Keratinocyte (primary cell): ENCODE data around the gene GTF3C5. TPM values are rescaled to one million over a fixed set of nuclear protein-coding genes. Genes with fewer than 3 reads are reported as not detected.

Experiments
- DNase-seq: peaks from one replicate; pipeline ENCODE4 v3.0.0-alpha.2; 2011; ENCODE audit warnings: low read depth, missing footprints, low spot score
- FAIRE-seq: peaks from 2 replicates; lab custom pipeline; 2011; peaks lifted over from hg19 to GRCh38; lab: Jason Lieb, UNC
- H2AFZ ChIP-seq: 2 replicates; pipeline ENCODE4 v1.6.0; 2012; ENCODE audit warnings: low read length, control low read depth, inconsistent platforms; ENCODE audit not compliant: control insufficient read depth
- H3K27ac ChIP-seq: 2 replicates; pipeline ENCODE4 v1.5.1; 2011; ENCODE audit warnings: low read length; ENCODE audit not compliant: control insufficient read depth, insufficient read depth
- H3K27me3 ChIP-seq: 3 replicates; pipeline ENCODE4 v1.6.0; 2011; ENCODE audit warnings: low read length; ENCODE audit not compliant: control insufficient read depth, insufficient read depth; ENCODE audit errors: extremely low read depth
- H3K36me3 ChIP-seq, 2 experiments: 2 replicates in 1 of 2; 3 replicates in 1 of 2; pipeline ENCODE4 v1.5.1; 2011; ENCODE audit warnings: low read length in 2 of 2, mild to moderate bottlenecking in 1 of 2; ENCODE audit not compliant: control insufficient read depth in 2 of 2, insufficient read depth in 2 of 2; ENCODE audit errors: extremely low read depth in 1 of 2
- H3K4me1 ChIP-seq: 3 replicates; pipeline ENCODE4 v1.5.1; 2011; ENCODE audit warnings: low read length; ENCODE audit not compliant: control insufficient read depth, insufficient read depth; ENCODE audit errors: extremely low read depth
- H3K4me2 ChIP-seq: 3 replicates; pipeline ENCODE4 v1.6.0; 2011; ENCODE audit warnings: low read depth, low read length; ENCODE audit not compliant: control insufficient read depth, insufficient read depth; ENCODE audit errors: extremely low read depth
- H3K4me3 ChIP-seq, 3 experiments: fragments of 200-600 bp in 1 of 3; sonication (generic) in 1 of 3; 2 replicates in 2 of 3; 3 replicates in 1 of 3; pipeline ENCODE4 v1.5.1; 2011 to 2016; ENCODE audit warnings: low read length in 3 of 3, mild to moderate bottlenecking in 3 of 3, control low read depth in 2 of 3, inconsistent platforms in 1 of 3, low read depth in 1 of 3, mixed read lengths in 1 of 3, mixed run types in 1 of 3, moderate library complexity in 1 of 3; ENCODE audit not compliant: control insufficient read depth in 2 of 3, insufficient read depth in 2 of 3; ENCODE audit errors: extremely low read depth in 1 of 3
- H3K79me2 ChIP-seq: 2 replicates; pipeline ENCODE4 v1.6.0; 2012; ENCODE audit warnings: low read length; ENCODE audit not compliant: control insufficient read depth, insufficient read depth
- H3K9ac ChIP-seq: 3 replicates; pipeline ENCODE4 v1.6.0; 2011; ENCODE audit warnings: low read length; ENCODE audit not compliant: control insufficient read depth, insufficient read depth; ENCODE audit errors: extremely low read depth
- H3K9me1 ChIP-seq: 3 replicates; pipeline ENCODE4 v1.6.0; 2011; ENCODE audit warnings: low read length; ENCODE audit not compliant: control insufficient read depth, insufficient read depth; ENCODE audit errors: extremely low read depth
- H3K9me3 ChIP-seq: 2 replicates; pipeline ENCODE4 v1.5.1; 2012; ENCODE audit warnings: low read depth, low read length; ENCODE audit not compliant: control insufficient read depth
- H4K20me1 ChIP-seq: 3 replicates; pipeline ENCODE4 v1.6.0; 2011; ENCODE audit warnings: low read length; ENCODE audit not compliant: control insufficient read depth, insufficient read depth; ENCODE audit errors: extremely low read depth
- CTCF ChIP-seq, 3 experiments: IDR thresholded peaks in 1 of 3; conservative IDR thresholded peaks in 1 of 3; optimal IDR thresholded peaks in 1 of 3; 2 replicates in 2 of 3; 3 replicates in 1 of 3; pipeline versions ENCODE3 to v1.5.1; 2011; ENCODE audit warnings: low read length in 3 of 3, mild to moderate bottlenecking in 3 of 3, moderate library complexity in 2 of 3, control low read depth in 1 of 3, inconsistent platforms in 1 of 3; ENCODE audit not compliant: insufficient read depth in 2 of 3; ENCODE audit errors: extremely low read depth in 1 of 3
- EZH2 ChIP-seq: IDR thresholded peaks from one replicate; pipeline ENCODE4 v1.6.1; 2012; ENCODE audit warnings: inconsistent platforms, mild to moderate bottlenecking, low read length, moderate library complexity
- dilution Hi-C: fragments of 300-500 bp; cut with MboI; formaldehyde crosslinking; loops from one replicate; pipeline ENCODE4 v1.7.0; 2020; ENCODE audit warnings: low sequenced_read_pairs; ENCODE audit not compliant: extremely low pct_ligation_motif_present
- polyA plus RNA-seq, 5 experiments: library from polyadenylated mRNA; depleted of rRNA in 3 of 5; stranded (reverse) in 3 of 5; stranded (forward) in 1 of 5; unstranded in 1 of 5; fragments of >200 nt; gene quantifications; 1 replicate in 1 of 5; 2 replicates in 3 of 5; 3 replicates in 1 of 5; pipeline versions ENCODE4 v1.2.1 to v1.2.3, GENCODE V29; 2011 to 2012; ENCODE audit warnings: missing spikeins in 2 of 5, low read depth in 1 of 5, low replicate concordance in 1 of 5

GTF3C5 gene
- polyA plus RNA-seq, 1 donor (not counting 4 experiments of a cell fraction or from before 2014, with no cell fraction given) = 37.2 TPM

- dilution Hi-C loops = no loop called here
Observed at GRCh38 chr9:133056533-133056932, 25.7 kb downstream of the GTF3C5 start.

DNA sequence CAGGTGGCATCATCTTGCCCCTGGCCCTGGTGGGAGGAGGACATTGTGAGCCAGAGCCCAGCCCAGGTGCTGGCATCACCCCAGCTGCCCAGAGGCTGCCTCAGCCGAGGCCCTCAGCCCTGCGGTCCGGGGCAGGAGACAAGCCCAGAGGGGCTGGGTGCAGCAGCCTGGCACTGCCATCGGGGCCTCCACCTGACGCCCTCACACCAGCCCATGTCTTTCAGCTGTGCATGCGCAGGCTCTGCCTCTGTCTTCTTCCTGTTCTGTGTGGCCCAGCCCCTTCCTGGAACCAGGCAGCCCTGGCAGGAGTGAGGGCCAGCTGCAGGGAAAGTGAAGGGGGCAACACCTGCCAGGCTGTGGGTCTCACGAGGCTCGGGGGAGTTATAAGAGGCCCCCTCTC, 26.2 kb downstream of the GTF3C5 start:
- Histone ChIP-seq H2AFZ (no peak overlapping the region), H3K27me3 (no peaks in the 10 kb centered on the region), H3K79me2 (no peaks in the 10 kb centered on the region), H4K20me1 (no peaks in the 10 kb centered on the region), H3K4me2 (no peak overlapping the region), H3K9me1 (peaks cover 3% of the 10 kb centered on the region), H3K4me3 (no peak overlapping the region), H3K9ac (no peak overlapping the region), H3K4me1 (peaks cover 34% of the 10 kb centered on the region), H3K27ac (no peak overlapping the region), H3K9me3 (no peaks in the 10 kb centered on the region), H3K36me3 (peaks cover 1 to 18% of the 10 kb centered on the region in 2 experiments)
- DNase-seq (no peak), FAIRE-seq (no peak)
- dilution Hi-C loops = no loop called here
- TF ChIP-seq EZH2 = no peak
- no peak for TF ChIP-seq CTCF (optimal IDR thresholded peaks at IDR 0.05 in 1 of 3, IDR thresholded peaks at IDR 0.05 in 1 of 3, conservative IDR thresholded peaks at IDR 0.05 in 1 of 3; ENCODE audit: extremely low read depth in 1 of 3, insufficient read depth in 2 of 3, low read length in 3 of 3)

More at GRCh38 chr9:133056533-133056932, 25.7 kb downstream of the GTF3C5 start:
- Histone ChIP-seq H3K4me2 (no peak overlapping the region), H3K9me3 (no peaks in the 10 kb centered on the region), H3K9me1 (peaks cover 3% of the 10 kb centered on the region), H3K79me2 (no peaks in the 10 kb centered on the region), H3K27me3 (no peaks in the 10 kb centered on the region), H4K20me1 (no peaks in the 10 kb centered on the region), H3K4me3 (no peak overlapping the region), H3K36me3 (peaks cover 3 to 19% of the 10 kb centered on the region in 2 experiments), H3K4me1 (peaks cover 33% of the 10 kb centered on the region), H3K9ac (no peak overlapping the region), H2AFZ (no peak overlapping the region), H3K27ac (no peak overlapping the region)
- DNase-seq (no peak), FAIRE-seq (peak; percentile 73)
- TF ChIP-seq EZH2 (no peak), CTCF (optimal IDR thresholded peaks at IDR 0.05 in 1 of 3, IDR thresholded peaks at IDR 0.05 in 1 of 3, conservative IDR thresholded peaks at IDR 0.05 in 1 of 3; ENCODE audit: extremely low read depth in 1 of 3, insufficient read depth in 2 of 3, low read length in 3 of 3) (no peak)
